Measurements from ENCODE around the gene TMEM260. TPM values are rescaled to one million over a fixed set of nuclear protein-coding genes. Genes with fewer than 3 reads are reported as not detected.

TMEM260 gene
- total and polyA plus RNA-seq, 2 experiments from 2014 or later: 13.3 to 22.9 TPM

- no peak overlapping the region for H3K4me3 ChIP-seq
- peaks cover 10% of the 10 kb centered on the region for H3K4me1 ChIP-seq (ENCODE audit: insufficient read depth)
- no peaks in the 10 kb centered on the region for H4K20me1 ChIP-seq (replicated peaks; ENCODE audit: insufficient read depth)
- Mint-ChIP-seq H3K27me3 (ENCODE audit: insufficient read depth, low read depth, poor library complexity) (peaks cover 10% of the 10 kb centered on the region), H3K9me3 (peaks cover 6% of the 10 kb centered on the region), H3K36me3 (ENCODE audit: low read depth) (peaks cover 6% of the 10 kb centered on the region; the same call in 2 of the 3 replicates), H3K4me1 (peaks cover 32% of the 10 kb centered on the region), H3K4me3 (no peak overlapping the region), H3K27ac (no peak overlapping the region)
- no peaks in the 10 kb centered on the region for H3K27me3 ChIP-seq (ENCODE audit: insufficient read depth)
- TF ChIP-seq EZH2phosphoT487 (IDR thresholded peaks at IDR 0.05; ENCODE audit: unreplicated experiment) (no peak), CTCF (conservative IDR thresholded peaks at IDR 0.05; ENCODE audit: low read depth in 2 of 2) (peak; percentile 89 to 90), EZH2 (IDR thresholded peaks at IDR 0.05; ENCODE audit: low read depth, unreplicated experiment) (no peak)
- no peaks in the 10 kb centered on the region for H3K79me2 ChIP-seq (replicated peaks; ENCODE audit: insufficient read depth)
- no peak overlapping the region for H3K4me2 ChIP-seq
- H2AFZ ChIP-seq: no peak overlapping the region
- no peak overlapping the region for H3K27ac ChIP-seq (ENCODE audit: low read depth)
- peak; percentile 76 for ATAC-seq
- H3F3A ChIP-seq (replicated peaks; ENCODE audit: low read depth): no peaks in the 10 kb centered on the region
- H3K36me3 ChIP-seq (ENCODE audit: insufficient read depth): no peaks in the 10 kb centered on the region
- no peaks in the 10 kb centered on the region for H3K9me2 ChIP-seq (ENCODE audit: insufficient read depth)
- peak; percentile 73 for DNase-seq (ENCODE audit: low spot score)
These were observed 80.5 kb downstream of the TMEM260 start for GRCh38 chr14:56659964-56660551.

- DNase-seq (ENCODE audit: low spot score): peak; percentile 35
- Histone ChIP-seq H3K4me1 (ENCODE audit: insufficient read depth) (peaks cover 10% of the 10 kb centered on the region), H2AFZ (no peak overlapping the region), H3K4me3 (no peak overlapping the region), H3K27me3 (ENCODE audit: insufficient read depth) (no peaks in the 10 kb centered on the region), H3K4me2 (no peak overlapping the region), H3K9me2 (ENCODE audit: insufficient read depth) (no peaks in the 10 kb centered on the region), H3K79me2 (replicated peaks; ENCODE audit: insufficient read depth) (no peaks in the 10 kb centered on the region), H4K20me1 (replicated peaks; ENCODE audit: insufficient read depth) (no peaks in the 10 kb centered on the region), H3F3A (replicated peaks; ENCODE audit: low read depth) (no peaks in the 10 kb centered on the region), H3K27ac (ENCODE audit: low read depth) (no peak overlapping the region), H3K36me3 (ENCODE audit: insufficient read depth) (0 out of 2 replicates have a peak, but pooled peaks cover 2% of the 10 kb centered on the region)
- Mint-ChIP-seq H3K27me3 (ENCODE audit: insufficient read depth, low read depth, poor library complexity) (peaks cover 11% of the 10 kb centered on the region), H3K9me3 (peaks cover 13% of the 10 kb centered on the region), H3K4me1 (peaks cover 32% of the 10 kb centered on the region), H3K36me3 (ENCODE audit: low read depth) (peaks cover 14% of the 10 kb centered on the region), H3K4me3 (no peak overlapping the region), H3K27ac (no peak overlapping the region)
- peak; percentile 44 for ATAC-seq
- no peak for TF ChIP-seq REST (IDR thresholded peaks at IDR 0.05; ENCODE audit: unreplicated experiment)
- no peak for TF ChIP-seq ZNF114 (CRISPR knock-in tag; IDR thresholded peaks at IDR 0.05)
- TF ChIP-seq ETS1 (IDR thresholded peaks at IDR 0.05): no peak
- TF ChIP-seq ZNF331 (CRISPR knock-in tag; IDR thresholded peaks at IDR 0.05; ENCODE audit: low read depth): no peak
These were observed 81.2 kb downstream of the TMEM260 start for GRCh38 chr14:56660677-56661389.
